ENCODE results near the gene MRTFB. TPM values are rescaled to one million over a fixed set of nuclear protein-coding genes. Genes with fewer than 3 reads are reported as not detected.

Gene MRTFB
- polyA plus RNA-seq, 4 donors: 3.1 to 20.2 (median 9.4) TPM

GRCh38 chr16:14238756-14239155 is 167.6 kb downstream of the MRTFB start:
- Histone ChIP-seq H3K9me3 (ENCODE audit: control insufficient read depth in 2 of 2, insufficient read depth in 1 of 2, low read depth in 1 of 2, low read length in 1 of 2) (no peaks in the 10 kb centered on the region), H3K36me3 (ENCODE audit: control insufficient read depth in 3 of 3, insufficient read depth in 2 of 3, low read depth in 1 of 3, low read length in 3 of 3) (peaks cover 12 to 35% (median 12%) of the 10 kb centered on the region in 3 donors), H3K27ac (ENCODE audit: low read depth in 1 of 3, low read length in 2 of 3) (no peak overlapping the region), H3K4me1 (ENCODE audit: control insufficient read depth in 3 of 3, insufficient read depth in 2 of 3, low read depth in 1 of 3, low read length in 2 of 3) (no peaks in the 10 kb centered on the region), H3K4me3 (ENCODE audit: low read depth in 1 of 3, low read length in 3 of 3) (no peak overlapping the region), H3K27me3 (ENCODE audit: control insufficient read depth in 3 of 3, insufficient read depth in 3 of 3, low read length in 3 of 3) (no peaks in the 10 kb centered on the region)
- 91 to 95% (median 92%) methylated on average over 5 of the region's 5 CpGs for WGBS, 3 donors
- DNase-seq (no peak), FAIRE-seq (no peak)

- WGBS, 3 donors: 50 to 75% (median 73%) methylated on average over 6 of the region's 6 CpGs
- Histone ChIP-seq H3K27ac (ENCODE audit: low read depth in 1 of 3, low read length in 2 of 3) (no peak overlapping the region), H3K9me3 (ENCODE audit: control insufficient read depth in 2 of 2, insufficient read depth in 1 of 2, low read depth in 1 of 2, low read length in 1 of 2) (no peaks in the 10 kb centered on the region), H3K4me3 (ENCODE audit: low read depth in 1 of 3, low read length in 3 of 3) (no peak overlapping the region), H3K27me3 (ENCODE audit: control insufficient read depth in 3 of 3, insufficient read depth in 3 of 3, low read length in 3 of 3) (no peaks in the 10 kb centered on the region), H3K4me1 (ENCODE audit: control insufficient read depth in 3 of 3, insufficient read depth in 2 of 3, low read depth in 1 of 3, low read length in 2 of 3) (no peaks in the 10 kb centered on the region), H3K36me3 (ENCODE audit: control insufficient read depth in 3 of 3, insufficient read depth in 2 of 3, low read depth in 1 of 3, low read length in 3 of 3) (peaks cover 9 to 27% (median 12%) of the 10 kb centered on the region in 3 donors)
- peak in 1 of 2 donors; percentile 6 for DNase-seq
- FAIRE-seq: no peak
These were observed 168.7 kb downstream of the MRTFB start for GRCh38 chr16:14239791-14240190.

DNA sequence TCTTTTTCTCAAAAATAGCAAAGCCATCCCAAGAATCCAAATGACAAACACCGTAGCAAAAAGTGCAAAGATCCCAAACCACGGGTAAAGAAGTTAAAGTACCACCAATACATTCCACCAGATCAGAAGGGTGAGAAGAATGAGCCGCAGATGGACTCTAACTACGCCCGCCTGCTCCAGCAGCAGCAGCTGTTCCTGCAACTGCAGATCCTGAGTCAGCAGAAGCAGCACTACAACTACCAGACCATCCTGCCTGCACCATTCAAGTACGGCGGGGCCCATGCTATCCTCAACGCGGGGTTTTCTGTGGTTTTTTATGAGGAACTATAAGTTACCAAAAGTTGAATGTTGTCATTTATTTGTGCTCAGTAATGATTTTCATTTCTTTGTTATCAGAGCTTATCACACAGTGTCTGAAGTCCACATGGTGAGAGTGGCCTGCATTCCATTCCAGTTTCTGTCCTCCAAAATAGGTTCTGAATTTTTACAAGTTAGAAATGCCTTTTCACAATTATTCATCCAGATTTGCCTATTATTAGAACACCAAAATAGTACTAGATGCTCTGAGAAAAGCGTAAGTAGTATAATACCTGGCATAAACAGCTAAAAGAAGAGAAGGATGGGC is 169.2 kb downstream of the MRTFB start:
- Histone ChIP-seq H3K4me1 (ENCODE audit: control insufficient read depth in 3 of 3, insufficient read depth in 2 of 3, low read depth in 1 of 3, low read length in 2 of 3) (no peaks in the 10 kb centered on the region), H3K4me3 (ENCODE audit: low read depth in 1 of 3, low read length in 3 of 3) (no peak overlapping the region), H3K27ac (ENCODE audit: low read depth in 1 of 3, low read length in 2 of 3) (no peak overlapping the region), H3K9me3 (ENCODE audit: control insufficient read depth in 2 of 2, insufficient read depth in 1 of 2, low read depth in 1 of 2, low read length in 1 of 2) (no peaks in the 10 kb centered on the region), H3K36me3 (ENCODE audit: control insufficient read depth in 3 of 3, insufficient read depth in 2 of 3, low read depth in 1 of 3, low read length in 3 of 3) (peaks cover 9 to 21% (median 11%) of the 10 kb centered on the region in 3 donors), H3K27me3 (ENCODE audit: control insufficient read depth in 3 of 3, insufficient read depth in 3 of 3, low read length in 3 of 3) (no peaks in the 10 kb centered on the region)
- DNase-seq: peak; percentile 25 to 39
- FAIRE-seq: no peak
- WGBS, 3 donors: 33 to 50% (median 40%) methylated on average over 10 of the region's 10 CpGs

DNA sequence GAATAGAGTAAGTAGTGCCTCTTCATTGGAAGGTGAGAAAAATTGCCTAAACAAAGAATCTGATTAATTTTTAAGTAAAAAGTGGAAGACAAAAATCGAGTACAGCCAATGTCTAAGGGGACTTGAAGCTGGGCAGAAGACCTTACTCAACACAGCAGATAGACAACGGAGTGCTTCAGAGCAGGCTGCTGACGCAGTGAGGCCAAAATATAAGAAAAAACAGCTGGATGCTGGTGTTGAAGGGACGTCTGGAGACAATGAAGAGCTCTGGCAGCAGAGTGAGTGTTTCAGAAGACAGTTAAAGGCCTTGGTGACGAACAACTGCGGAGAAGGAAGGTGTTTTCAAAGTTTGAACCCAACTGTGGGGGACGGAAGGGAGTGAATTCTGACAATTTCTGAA is 169.8 kb downstream of the MRTFB start:
- H3K4me1 ChIP-seq (ENCODE audit: control insufficient read depth in 3 of 3, insufficient read depth in 2 of 3, low read depth in 1 of 3, low read length in 2 of 3): no peaks in the 10 kb centered on the region
- H3K27ac ChIP-seq (ENCODE audit: low read depth in 1 of 3, low read length in 2 of 3): no peak overlapping the region
- H3K36me3 ChIP-seq (ENCODE audit: control insufficient read depth in 3 of 3, insufficient read depth in 2 of 3, low read depth in 1 of 3, low read length in 3 of 3): peaks cover 11 to 18% (median 12%) of the 10 kb centered on the region in 3 donors
- H3K4me3 ChIP-seq (ENCODE audit: low read depth in 1 of 3, low read length in 3 of 3): no peak overlapping the region
- DNase-seq (no peak), FAIRE-seq (no peak)
- no peaks in the 10 kb centered on the region for H3K27me3 ChIP-seq (ENCODE audit: control insufficient read depth in 3 of 3, insufficient read depth in 3 of 3, low read length in 3 of 3)
- WGBS, 3 donors: 71 to 90% (median 83%) methylated on average over 7 of the region's 7 CpGs
- H3K9me3 ChIP-seq (ENCODE audit: control insufficient read depth in 2 of 2, insufficient read depth in 1 of 2, low read depth in 1 of 2, low read length in 1 of 2): no peaks in the 10 kb centered on the region

GRCh38 chr16:14241631-14242030 is 170.5 kb downstream of the MRTFB start:
- no peak for DNase-seq
- Histone ChIP-seq H3K9me3 (ENCODE audit: control insufficient read depth in 2 of 2, insufficient read depth in 1 of 2, low read depth in 1 of 2, low read length in 1 of 2) (no peaks in the 10 kb centered on the region), H3K27me3 (ENCODE audit: control insufficient read depth in 3 of 3, insufficient read depth in 3 of 3, low read length in 3 of 3) (no peaks in the 10 kb centered on the region), H3K4me1 (ENCODE audit: control insufficient read depth in 3 of 3, insufficient read depth in 2 of 3, low read depth in 1 of 3, low read length in 2 of 3) (no peaks in the 10 kb centered on the region), H3K4me3 (ENCODE audit: low read depth in 1 of 3, low read length in 3 of 3) (no peak overlapping the region), H3K36me3 (ENCODE audit: control insufficient read depth in 3 of 3, insufficient read depth in 2 of 3, low read depth in 1 of 3, low read length in 3 of 3) (peaks cover 11 to 19% (median 17%) of the 10 kb centered on the region in 3 donors), H3K27ac (ENCODE audit: low read depth in 1 of 3, low read length in 2 of 3) (no peak overlapping the region)
- FAIRE-seq: no peak
- WGBS, 3 donors: 81 to 88% (median 83%) methylated on average over 3 of the region's 3 CpGs

- Histone ChIP-seq H3K27ac (ENCODE audit: low read depth in 1 of 3, low read length in 2 of 3) (no peak overlapping the region), H3K36me3 (ENCODE audit: control insufficient read depth in 3 of 3, insufficient read depth in 2 of 3, low read depth in 1 of 3, low read length in 3 of 3) (peaks cover 11 to 19% (median 18%) of the 10 kb centered on the region in 3 donors), H3K27me3 (ENCODE audit: control insufficient read depth in 3 of 3, insufficient read depth in 3 of 3, low read length in 3 of 3) (no peaks in the 10 kb centered on the region), H3K9me3 (ENCODE audit: control insufficient read depth in 2 of 2, insufficient read depth in 1 of 2, low read depth in 1 of 2, low read length in 1 of 2) (no peaks in the 10 kb centered on the region), H3K4me1 (ENCODE audit: control insufficient read depth in 3 of 3, insufficient read depth in 2 of 3, low read depth in 1 of 3, low read length in 2 of 3) (no peaks in the 10 kb centered on the region), H3K4me3 (ENCODE audit: low read depth in 1 of 3, low read length in 3 of 3) (no peak overlapping the region)
- DNase-seq: no peak
- FAIRE-seq: no peak
- WGBS, 3 donors: 81 to 93% (median 88%) methylated on average over 3 of the region's 3 CpGs
These were observed 171.7 kb downstream of the MRTFB start for GRCh38 chr16:14242769-14243168.

GRCh38 chr16:14244196-14245010 is 173.3 kb downstream of the MRTFB start:
- DNase-seq: no peak
- 96 to 97% (median 96%) methylated on average over 4 of the region's 4 CpGs for WGBS, 3 donors
- H3K4me1 ChIP-seq (ENCODE audit: control insufficient read depth in 3 of 3, insufficient read depth in 2 of 3, low read depth in 1 of 3, low read length in 2 of 3): no peaks in the 10 kb centered on the region
- FAIRE-seq: no peak
- no peaks in the 10 kb centered on the region for H3K27me3 ChIP-seq (ENCODE audit: control insufficient read depth in 3 of 3, insufficient read depth in 3 of 3, low read length in 3 of 3)
- no peak overlapping the region for H3K27ac ChIP-seq (ENCODE audit: low read depth in 1 of 3, low read length in 2 of 3)
- H3K9me3 ChIP-seq (ENCODE audit: control insufficient read depth in 2 of 2, insufficient read depth in 1 of 2, low read depth in 1 of 2, low read length in 1 of 2): no peaks in the 10 kb centered on the region
- no peak overlapping the region for H3K4me3 ChIP-seq (ENCODE audit: low read depth in 1 of 3, low read length in 3 of 3)
- H3K36me3 ChIP-seq (ENCODE audit: control insufficient read depth in 3 of 3, insufficient read depth in 2 of 3, low read depth in 1 of 3, low read length in 3 of 3): peaks cover 14 to 27% (median 21%) of the 10 kb centered on the region in 3 donors

DNA sequence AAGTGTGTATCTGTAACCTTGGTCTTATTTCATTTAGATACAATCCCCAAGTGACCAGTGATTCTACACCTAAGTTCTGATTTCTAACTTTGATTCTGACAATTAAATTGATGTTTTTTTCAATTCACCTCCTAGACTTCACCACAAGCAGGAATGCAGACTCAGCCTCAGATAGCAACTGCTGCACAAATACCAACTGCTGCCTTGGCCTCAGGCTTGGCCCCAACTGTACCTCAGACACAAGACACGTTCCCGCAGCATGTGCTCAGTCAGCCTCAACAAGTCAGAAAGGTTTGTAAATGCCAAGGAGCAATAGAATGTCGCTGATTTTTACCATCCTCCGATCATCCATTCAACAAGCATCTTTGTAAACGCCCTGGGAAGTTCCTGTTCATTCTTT is 177.7 kb downstream of the MRTFB start:
- no peak overlapping the region for H3K27ac ChIP-seq (ENCODE audit: low read depth in 1 of 3, low read length in 2 of 3)
- H3K36me3 ChIP-seq (ENCODE audit: control insufficient read depth in 3 of 3, insufficient read depth in 2 of 3, low read depth in 1 of 3, low read length in 3 of 3): peaks cover 12 to 43% (median 32%) of the 10 kb centered on the region in 3 donors
- H3K9me3 ChIP-seq (ENCODE audit: control insufficient read depth in 2 of 2, insufficient read depth in 1 of 2, low read depth in 1 of 2, low read length in 1 of 2): no peaks in the 10 kb centered on the region
- DNase-seq: no peak
- no peaks in the 10 kb centered on the region for H3K4me1 ChIP-seq (ENCODE audit: control insufficient read depth in 3 of 3, insufficient read depth in 2 of 3, low read depth in 1 of 3, low read length in 2 of 3)
- H3K27me3 ChIP-seq (ENCODE audit: control insufficient read depth in 3 of 3, insufficient read depth in 3 of 3, low read length in 3 of 3): no peaks in the 10 kb centered on the region
- no peak for FAIRE-seq
- 87% methylated on average over 5 of the region's 5 CpGs for WGBS, 3 donors
- no peak overlapping the region for H3K4me3 ChIP-seq (ENCODE audit: low read depth in 1 of 3, low read length in 3 of 3)
